LNCaP clone FGC (cell line): ENCODE measurements around the gene DYRK1A.
A peak's percentile ranks its signal among the peaks of the same experiment; 100 is the strongest.

Experiments used
- DNase-seq: peaks from one replicate; pipeline ENCODE4 v3.0.0-alpha.2; 2011; ENCODE audit warnings: low read depth
- H3K4me3 ChIP-seq: 2 replicates; pipeline ENCODE4 v1.5.1; 2011; ENCODE audit warnings: mild to moderate bottlenecking, low read depth, low read length, control low read depth
- TF ChIP-seq, protein P1 (sequence below): IDR thresholded peaks from 2 replicates; pipeline ENCODE4 v1.5.1; 2012; ENCODE audit warnings: mild to moderate bottlenecking; ENCODE audit not compliant: control insufficient read depth, insufficient read depth; ENCODE audit errors: extremely low read depth

Gene DYRK1A

DNA sequence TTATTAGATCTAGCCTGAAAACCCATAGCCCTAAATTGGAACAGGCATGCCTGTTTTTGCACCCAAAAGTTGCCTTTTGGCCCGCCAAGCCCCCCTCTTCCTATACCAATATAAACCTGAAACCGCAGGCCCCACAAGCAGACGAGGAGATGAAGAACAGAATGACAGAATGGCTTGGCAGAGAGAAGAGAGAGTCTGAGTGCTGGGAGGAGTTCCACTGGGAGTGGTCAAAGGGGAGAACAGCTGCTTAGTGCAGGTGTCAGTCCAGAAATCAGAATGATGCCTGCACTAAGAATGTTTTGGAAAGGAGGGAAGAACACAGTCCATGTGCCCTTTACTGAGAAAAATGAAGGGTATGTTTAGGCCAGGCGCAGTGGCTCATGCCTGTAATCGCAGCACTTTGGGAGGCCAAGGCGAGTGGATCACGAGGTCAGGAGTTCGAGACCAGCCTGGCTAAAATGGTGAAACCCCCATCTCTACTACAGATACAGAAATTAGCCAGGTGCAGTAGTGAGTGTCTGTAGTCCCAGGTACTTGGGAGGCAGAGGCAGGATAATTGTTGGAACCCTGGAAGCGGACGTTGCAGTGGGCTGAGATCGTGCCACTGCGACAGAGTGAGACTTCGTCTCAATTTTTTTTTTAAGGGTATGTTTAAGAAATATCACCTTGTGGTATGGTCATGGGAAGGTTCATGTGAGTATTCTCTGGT, 9.4 kb downstream of the DYRK1A start:
- DNase-seq = no peak
- no peak overlapping the region for H3K4me3 ChIP-seq
- TF ChIP-seq, protein P1, sequence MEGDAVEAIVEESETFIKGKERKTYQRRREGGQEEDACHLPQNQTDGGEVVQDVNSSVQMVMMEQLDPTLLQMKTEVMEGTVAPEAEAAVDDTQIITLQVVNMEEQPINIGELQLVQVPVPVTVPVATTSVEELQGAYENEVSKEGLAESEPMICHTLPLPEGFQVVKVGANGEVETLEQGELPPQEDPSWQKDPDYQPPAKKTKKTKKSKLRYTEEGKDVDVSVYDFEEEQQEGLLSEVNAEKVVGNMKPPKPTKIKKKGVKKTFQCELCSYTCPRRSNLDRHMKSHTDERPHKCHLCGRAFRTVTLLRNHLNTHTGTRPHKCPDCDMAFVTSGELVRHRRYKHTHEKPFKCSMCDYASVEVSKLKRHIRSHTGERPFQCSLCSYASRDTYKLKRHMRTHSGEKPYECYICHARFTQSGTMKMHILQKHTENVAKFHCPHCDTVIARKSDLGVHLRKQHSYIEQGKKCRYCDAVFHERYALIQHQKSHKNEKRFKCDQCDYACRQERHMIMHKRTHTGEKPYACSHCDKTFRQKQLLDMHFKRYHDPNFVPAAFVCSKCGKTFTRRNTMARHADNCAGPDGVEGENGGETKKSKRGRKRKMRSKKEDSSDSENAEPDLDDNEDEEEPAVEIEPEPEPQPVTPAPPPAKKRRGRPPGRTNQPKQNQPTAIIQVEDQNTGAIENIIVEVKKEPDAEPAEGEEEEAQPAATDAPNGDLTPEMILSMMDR = no peak

DNA sequence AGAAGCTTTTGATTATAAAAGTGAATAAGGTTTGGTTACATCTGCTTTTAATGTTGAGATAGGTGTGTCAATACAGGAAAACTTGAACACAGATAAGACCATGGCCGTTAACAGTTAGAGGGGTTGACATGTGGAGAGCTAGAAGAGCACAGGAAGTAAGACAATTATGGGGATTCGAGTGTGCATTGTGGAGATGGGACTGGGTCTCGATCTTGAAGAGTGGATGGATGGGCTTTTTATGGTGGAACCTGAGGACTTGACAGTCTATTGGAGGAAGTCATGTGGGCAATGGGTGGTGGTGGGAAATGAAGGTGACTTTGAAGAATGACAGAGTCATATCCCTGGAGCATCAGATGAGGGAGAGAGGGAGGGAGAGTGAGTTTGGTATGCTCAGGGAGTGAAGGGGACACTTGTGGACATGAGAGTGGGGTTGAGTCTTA, 12.1 kb downstream of the DYRK1A start:
- TF ChIP-seq, protein P1 = no peak
- no peak overlapping the region for H3K4me3 ChIP-seq
- DNase-seq = no peak

DNA sequence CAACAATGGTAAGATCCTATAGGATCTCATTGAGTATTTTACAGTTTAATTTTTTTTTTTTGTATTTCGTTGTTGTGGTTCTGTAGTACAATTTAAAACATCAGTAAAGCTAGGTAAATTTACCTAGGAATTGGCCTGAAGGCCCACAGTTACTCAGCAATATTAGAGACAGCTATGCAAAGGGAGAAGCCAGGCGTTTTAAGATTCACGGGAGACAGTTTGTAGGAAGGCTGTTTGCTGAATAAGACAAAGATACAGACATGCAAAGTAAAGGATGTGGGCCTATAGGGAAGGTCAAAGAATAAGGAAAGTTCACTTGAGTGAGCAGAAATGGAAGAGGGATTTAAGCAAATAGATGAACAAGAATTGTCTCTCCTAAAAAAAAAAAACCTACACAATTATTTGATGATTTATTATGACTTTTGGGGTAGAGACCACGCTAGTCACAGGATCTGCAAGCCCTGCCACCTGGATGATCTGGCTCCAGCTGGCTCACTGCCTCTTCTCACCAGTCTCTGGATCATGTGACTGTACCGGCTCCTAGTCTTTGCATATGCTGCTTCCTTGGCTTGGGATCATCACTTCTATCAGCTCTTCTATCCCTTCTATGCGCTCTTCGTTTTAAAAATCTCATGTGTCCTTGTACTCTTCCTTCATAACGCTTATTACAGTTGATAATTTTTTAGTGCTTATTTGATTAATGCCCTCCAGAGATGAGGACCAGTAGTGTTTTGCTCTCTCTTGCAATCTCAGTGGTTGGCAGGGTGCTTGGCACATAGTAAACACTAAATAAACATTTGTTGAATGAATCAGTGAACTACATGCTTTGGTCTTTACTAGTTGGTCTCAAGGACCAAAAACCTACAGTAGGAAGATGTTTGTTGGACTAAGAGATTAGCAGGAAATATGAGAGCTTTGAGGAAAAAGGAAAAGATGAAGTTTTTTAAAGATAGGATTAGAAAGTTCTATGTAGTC, 14.1 kb downstream of the DYRK1A start:
- peak; percentile 58 for DNase-seq
- TF ChIP-seq, protein P1 = no peak
- no peak overlapping the region for H3K4me3 ChIP-seq

DNA sequence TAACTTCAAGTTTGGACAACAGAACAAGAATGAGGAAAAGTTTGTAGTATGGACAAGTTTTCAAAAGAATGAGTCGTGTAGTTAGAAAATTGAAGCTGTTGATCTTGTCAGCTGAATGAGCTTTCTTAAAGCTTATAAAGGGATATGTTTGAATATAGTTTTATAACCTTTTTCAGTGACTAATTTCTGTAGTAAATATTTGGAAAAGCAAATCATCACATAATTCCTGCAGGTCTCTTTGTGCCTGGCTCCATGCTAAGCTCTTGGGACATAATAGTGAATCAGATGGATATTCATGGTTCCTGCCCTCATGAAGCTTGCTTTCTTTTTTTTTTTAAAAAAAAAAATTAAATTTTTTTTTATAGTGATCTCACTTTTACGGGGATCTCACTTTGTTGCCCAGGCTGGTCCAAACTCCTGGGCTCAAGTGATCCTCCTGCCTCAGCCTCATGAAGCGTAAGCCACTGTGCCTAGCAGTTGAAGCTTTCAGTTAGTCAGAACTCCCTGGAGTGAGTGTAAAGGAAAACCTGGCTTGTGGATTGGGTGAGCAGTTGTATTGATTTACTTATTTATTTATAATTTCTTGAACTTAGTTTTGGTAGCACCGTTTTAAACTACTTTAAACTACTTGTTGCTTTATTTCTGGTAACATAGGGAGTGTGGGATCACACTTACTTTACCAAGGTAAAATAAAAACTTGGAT, 15.5 kb downstream of the DYRK1A start:
- TF ChIP-seq, protein P1 = no peak
- DNase-seq = no peak

DNA sequence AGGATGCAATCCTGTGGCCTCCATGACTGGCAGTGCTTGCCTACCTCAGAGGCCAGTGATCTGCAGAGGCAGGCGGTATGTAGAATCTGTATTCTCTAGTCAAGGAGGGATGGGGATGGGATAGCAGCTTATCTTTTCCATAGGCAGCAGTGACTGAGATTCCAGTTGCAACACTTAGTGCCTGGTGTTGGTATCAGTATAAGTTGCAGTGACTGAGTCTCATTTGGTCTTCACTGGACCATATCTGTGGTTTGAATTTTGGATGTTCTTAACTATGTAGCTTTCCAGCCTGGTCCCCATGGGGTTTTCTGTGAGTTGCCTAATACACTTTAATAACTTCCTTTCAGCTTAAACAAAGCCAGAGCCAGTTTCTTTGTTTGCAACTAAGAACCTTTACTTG, 16.5 kb downstream of the DYRK1A start:
- no peak for DNase-seq
- TF ChIP-seq, protein P1 = no peak
- no peak overlapping the region for H3K4me3 ChIP-seq

More for the DNA sequence above, 15.5 kb downstream of the DYRK1A start:
- H3K4me3 ChIP-seq = no peak overlapping the region

DNA sequence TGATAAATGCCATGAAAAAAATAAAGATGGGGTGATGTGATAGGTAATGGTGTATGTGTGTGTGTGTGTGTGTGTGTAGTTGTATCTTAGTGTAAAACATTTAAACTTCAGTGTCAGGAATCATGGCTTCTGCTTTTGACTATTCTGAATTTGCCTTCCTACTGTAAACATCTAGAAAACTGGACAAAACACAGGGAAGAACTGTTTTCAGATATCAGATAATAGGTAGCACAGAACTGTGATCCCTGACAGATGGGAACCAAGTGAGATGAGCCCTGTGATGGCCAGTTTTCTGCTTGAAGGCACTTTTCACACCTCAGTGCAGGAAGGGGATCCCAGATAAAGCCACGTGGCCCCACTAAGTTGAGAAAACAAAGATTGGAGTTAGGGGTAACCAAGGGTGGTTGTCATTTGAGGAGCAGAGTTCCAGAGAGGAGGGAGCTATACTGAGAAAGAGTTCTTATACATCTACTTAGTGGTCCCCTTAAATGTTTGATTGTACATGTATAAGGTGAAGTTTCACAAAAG, 17.3 kb downstream of the DYRK1A start:
- no peak for DNase-seq
- no peak overlapping the region for H3K4me3 ChIP-seq
- TF ChIP-seq, protein P1 = no peak
